Measurements from ENCODE around the gene KCNJ1.

Gene KCNJ1

DNA sequence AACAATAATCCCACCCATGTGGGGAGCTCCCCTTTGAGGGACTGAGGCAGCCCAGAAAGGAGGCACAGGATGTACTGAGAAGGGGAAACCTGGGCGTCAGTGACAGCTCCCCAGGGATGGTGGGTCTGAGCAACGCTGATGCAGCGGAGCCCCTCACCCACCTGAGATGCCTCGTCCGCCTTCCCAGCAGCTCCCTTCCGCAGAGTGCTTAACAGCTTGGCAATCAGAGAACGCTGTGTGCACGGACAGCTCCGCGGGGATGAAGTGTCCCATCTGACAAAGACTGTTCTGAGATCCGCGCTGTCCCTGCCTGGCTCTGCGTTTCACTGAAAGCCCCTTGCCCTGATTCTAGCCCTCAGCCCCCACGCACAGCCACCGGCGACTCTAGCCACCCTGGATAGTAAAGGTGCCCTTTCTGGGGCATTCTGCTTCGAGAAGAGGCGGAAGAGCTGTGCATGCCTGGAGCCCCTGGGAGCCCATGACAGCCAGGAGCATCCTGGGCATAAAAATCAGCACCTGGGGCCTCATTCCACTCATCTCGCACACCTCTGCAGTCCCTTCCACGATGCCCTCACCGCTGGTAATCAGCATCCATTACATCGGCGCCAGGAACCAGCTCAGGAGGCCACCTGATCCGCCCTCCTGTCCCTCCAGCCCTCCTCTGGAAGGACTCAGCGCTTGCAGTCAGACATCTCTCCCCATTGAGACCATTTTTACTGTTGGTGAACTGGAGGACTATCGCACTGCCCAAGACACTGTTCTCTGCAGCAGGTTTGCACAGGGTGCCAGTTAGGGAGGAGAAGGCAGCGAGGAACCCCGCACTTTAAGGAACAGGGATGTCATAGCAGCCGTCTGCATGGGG, 34.8 kb upstream of the KCNJ1 start:
- DNase-seq, result no peak

DNA sequence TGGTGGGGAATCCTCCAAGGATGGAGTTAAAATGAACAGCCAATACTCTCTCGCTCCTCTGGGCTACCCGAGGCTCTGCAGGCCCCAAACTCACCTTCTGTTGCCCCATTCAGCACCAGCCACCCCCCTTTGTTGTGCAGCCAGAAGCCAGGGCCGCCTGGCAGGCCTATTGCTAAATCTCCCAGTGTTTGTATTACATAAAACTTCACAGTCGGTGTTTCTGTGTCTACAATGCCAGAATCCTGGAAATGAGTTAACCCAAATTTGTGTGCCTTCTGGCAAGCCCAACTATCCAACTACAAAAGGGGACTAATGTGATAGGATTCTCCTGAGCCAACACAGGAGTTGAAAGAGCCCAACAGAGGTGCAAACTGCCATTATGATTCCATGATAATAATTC, 33.4 kb upstream of the KCNJ1 start:
- no peak for DNase-seq

DNA sequence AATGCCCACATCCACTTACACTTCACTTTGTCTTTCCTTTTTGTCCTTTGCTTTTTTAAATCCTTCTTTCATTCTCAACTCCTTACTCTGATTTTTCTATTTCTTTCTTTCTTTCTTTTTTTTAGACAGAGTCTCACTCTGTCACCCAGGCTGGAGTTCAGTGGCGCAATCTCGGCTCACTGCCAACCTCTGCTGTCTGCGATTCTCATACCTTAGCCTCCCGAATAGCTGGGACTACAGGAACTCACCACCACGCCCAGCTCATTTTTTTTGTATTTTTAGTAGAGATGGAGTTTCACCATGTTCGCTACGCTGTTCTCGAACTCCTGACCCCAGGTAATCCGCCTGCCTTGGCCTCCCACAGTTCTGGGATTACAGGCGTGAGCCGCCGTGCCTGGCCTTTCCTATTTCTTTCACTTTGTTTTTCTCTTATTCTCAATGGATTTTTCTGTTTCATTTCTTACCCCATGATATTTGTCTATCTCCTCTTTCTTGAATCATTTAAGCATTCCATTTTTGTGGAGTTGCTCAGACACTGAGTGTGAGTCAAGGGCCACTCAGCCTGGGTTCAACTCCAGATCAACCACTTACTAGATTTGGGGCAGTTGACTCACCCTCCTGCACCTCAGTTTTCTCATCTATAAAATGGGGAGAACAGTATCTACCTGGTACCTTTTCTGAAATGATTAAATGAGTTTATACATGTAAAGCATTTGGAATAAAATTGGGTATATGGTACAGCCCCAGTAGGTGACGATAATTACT, 31.7 kb upstream of the KCNJ1 start:
- DNase-seq, result no peak

DNA sequence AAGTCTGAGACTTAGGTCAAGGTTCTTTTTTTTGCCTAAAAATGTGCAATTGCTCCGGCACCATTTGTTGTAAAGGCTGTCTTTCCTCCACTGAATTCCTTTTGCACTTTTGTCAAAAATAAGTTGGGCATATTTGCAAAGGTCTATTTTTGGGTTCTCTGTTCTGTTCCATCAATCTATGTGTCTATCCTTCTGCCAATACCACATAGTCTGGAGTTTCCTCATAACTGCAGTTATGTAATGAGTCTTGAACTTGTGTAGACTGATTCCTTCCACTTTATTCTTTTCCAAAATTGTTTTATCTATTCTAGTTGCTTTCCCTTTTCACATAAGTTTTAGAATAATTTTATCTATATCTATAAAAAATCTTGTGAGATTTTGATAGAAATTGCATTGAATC, 30.7 kb upstream of the KCNJ1 start:
- no peak for DNase-seq

DNA sequence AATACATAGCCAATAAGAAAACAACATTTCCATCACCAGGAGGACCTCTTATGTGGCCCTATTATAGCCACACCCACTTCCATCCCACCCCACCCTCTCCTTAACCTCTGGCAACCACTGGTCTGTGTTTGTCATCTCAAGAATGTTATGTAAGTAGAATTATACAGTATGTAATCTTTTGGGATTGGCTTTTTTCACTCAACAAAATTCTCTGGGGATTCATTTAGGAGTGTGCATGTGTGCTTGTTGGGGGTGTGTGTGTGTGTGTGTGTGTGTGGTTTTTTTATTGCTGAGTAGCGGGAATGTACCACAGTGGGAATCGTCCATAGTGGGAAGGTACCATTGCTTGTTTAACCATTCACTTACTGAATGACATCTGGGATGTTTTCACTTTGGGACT, 29.3 kb upstream of the KCNJ1 start:
- no peak for DNase-seq

DNA sequence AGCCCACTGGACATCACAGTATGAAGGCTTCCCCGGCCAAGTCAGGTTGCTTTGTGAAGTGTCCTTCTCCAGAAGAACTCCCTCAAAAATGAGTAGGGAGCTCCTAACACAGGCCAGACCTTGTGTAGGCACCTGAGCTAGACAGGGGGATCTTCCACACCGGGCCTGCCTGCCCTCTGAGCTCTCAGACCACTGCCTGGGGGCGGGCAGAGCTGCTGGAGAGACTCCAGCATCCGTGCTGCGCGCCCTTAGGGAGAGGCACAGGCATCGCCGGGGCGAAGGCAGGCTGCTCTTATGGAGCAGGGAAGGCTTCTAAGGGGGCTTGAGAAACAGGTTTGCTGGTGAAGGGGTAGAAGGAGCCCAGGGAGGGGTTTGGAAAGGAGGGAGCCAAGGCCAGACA, 28.4 kb upstream of the KCNJ1 start:
- no peak for DNase-seq

DNA sequence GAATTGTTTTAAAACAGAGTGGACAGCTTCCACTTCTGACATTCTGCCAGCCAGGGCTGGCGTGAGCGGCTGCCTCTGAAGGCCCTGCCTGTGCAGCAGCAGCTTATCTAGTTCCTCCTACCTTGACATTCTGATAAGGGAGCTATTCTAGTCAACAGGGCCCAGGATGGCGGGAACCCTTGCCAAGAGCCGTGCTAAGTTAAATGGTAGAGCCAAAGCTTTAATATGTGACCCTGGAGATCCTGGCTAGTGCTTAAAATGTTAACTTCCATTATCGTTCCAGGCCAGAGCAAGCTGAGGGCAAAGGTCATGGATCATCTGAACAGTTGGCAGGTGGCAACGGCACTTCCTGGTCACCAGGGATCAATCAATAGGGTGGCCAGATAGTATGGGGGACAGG, 27.6 kb upstream of the KCNJ1 start:
- no peak for DNase-seq

DNA sequence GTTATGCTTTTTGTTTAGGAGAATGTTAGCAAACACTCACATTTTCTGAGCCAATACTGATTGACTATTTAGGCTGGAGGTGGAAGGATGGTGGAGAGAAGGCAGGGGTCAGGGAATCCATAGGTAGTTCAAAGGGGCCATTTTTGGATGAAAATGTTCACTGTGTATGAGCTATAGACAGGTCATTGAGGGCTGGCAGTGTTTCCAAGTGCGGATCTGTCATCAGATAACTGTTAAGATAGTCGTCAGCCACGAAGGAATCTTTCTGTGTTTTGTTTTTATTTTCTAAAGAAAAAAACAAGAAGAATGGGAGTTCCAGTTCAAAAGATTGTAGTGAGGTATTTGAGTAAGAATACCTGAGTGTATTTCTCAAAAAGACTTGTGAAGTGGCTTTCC, 27.2 kb upstream of the KCNJ1 start:
- DNase-seq, result no peak

DNA sequence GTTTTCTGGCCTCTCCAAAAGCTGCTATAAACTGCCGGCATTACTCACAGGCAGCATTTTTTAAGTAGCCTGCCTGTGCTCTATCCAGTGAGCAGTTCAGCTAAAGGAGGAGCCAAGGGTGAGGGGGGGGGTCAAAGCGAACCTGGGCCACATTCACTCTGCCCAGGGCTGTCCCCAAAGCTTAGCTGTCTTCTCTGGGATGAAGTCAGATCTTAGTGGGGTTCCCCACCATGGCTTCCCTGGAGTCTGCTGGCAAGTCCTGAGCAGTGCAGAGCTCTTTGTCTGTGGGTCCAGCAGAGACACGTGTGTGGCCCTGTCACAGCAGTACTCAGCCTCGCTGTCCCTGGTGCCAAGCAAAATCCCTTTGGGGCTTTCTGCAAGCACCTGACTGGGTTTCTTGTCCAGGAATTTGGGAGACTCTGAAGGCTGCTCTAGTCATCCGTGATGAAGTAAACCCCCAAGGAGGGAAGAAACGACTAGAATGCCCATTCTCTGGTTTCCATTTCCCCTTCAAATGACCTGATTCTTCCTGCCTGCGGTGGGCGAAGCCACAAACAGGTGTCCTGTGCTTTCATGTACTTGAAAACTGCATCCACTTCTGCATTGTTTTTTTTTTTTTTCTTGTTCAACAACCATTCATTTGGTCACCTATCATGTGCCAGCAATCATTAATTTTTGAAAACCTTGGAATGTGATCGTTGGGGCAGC, 26.6 kb upstream of the KCNJ1 start:
- no peak for DNase-seq

DNA sequence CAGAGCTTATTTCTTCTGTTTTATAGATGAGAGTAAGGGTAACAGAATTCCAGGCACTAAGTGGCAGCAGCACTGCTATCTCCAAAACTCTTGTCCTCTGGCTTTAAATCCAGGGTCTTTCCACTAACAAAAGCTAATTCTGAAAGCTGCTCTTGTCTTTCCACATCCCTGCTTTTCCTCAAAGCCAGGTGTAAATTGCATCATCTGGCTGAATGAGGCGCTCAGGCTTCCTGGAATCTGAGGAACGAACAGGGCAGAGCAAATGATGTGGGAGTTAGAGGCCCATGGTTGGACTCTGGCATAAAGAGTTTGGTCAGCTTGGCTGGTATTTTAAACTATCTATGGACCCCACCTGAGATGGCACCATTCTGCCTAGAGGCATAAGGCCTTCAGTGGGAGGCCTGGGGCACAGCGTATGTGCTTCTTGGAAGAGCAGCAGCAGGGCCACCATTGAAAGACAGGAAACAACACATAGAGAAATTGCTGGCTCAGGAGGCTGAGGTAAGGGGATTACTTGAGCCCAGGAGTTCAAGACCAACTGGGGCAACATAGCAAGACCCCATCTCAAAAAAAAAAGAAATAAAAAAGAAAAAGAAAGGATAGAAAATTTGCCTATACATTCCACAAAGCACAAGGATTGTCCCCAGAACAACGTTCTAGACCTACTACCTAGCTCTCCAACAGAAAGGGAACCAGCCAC, 25.9 kb upstream of the KCNJ1 start:
- no peak for DNase-seq

DNA sequence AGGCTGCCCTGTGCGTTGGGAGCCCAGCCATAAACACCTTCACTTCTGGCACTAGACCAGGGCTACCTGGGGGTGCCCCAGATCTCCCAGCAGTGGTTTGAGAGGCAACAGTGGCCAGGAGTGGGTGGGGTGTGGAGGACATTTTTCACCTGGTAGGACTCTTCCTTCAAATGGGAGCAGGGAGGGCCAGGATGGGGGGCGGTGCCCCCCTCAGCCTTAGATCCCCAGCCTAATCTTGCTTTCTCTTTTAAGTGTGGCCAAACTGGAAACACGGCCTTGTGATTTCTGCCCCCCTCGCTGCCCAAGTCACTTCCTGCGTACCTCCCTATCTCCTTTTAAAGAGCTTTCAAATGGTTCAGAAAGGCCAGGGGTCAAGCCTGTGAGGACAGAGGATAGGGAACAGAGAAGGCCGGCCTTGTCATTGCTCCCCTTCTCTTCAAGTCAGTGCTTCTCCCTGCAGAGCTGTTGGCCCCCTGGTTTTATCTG, 24.9 kb upstream of the KCNJ1 start:
- no peak for DNase-seq

DNA sequence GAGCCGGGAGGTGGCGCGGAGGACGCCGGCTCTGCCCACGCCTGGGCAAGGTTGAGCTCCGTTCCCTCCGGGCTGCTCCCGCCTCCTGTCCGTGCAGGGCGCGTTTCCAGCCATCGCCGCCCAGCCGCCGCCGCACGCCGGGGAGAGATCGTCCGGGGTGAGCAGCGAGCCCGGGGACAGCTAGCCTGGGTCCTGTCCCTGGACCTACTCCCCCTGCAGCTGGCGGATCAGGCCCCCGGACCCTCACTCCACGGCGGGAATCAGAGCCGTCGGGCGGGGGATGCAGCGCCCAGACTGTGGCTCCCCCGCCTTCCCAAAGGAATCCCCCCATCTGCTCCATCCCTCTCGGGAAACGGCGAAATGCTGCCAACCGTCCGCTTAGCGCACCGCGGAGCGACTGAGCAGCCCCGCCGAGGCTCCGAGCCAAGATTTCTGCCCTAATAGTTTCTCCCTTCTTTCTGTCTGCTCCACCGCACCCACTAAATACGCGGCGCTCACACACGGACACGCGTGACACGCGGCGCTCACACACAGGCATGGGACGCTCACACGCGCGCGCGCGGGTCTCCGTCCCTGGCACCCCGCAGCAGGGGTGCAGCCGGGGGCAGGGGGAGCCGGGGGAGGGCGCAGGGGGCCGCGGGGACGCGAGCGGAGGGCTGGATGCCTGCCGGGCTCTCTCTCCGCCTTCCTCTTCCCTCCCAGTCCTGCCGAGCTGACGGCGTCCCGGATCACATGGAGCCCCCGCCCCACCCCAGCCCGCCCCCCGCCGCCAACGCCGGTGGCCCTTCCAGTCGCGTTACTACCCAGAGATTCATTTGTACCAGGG, 23.7 kb upstream of the KCNJ1 start, which contains the start of gene KCNJ5:
TSS of gene KCNJ5 (plus strand) at position 814 of the 826 bp plus-strand sequence. CDS start 19,918 bp downstream, outside the sequence.
- no peak for DNase-seq

DNA sequence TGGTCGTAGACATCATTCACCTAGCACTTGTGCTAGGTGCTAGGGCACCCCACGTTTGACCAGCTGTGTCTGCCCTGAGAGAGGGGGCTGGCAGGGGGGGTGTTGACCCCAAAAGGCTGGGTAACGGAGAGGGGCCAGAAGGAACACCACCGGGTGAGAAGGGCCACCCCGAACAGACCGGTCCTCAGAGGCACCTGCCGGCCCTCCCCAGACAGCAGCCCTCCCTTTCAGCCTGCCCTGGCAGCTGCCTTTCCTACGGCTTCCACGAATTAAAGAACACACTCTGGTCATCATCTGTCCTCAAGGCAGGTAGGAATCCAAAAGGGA, 23.1 kb upstream of the KCNJ1 start:
- DNase-seq, result no peak

DNA sequence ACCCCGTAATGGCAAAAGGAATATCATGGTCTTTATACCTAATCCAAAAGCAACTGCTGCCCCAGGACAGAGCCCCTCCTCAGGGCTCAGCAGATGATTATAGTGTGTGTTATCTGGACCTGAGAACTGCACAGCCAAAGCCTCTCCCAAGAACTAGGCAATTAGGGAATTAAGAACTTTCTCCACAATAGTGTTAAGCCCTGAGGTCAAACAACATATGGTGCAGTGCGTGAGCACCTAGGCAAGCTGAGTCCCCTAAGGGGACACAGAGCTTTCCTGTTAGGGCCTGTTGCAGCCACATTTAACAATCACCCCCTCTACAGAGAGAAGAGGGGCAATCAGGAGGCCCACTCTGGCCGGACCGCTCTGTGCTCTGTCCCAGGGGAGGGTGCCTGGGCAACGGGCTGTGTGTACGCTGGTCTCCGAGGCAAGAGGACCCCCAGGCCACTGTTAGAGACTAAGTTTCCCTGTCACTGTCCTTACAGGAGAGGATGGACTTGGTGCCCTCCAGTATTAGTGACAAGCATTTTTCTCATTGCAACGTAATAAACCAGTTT, 22.6 kb upstream of the KCNJ1 start:
- no peak for DNase-seq

DNA sequence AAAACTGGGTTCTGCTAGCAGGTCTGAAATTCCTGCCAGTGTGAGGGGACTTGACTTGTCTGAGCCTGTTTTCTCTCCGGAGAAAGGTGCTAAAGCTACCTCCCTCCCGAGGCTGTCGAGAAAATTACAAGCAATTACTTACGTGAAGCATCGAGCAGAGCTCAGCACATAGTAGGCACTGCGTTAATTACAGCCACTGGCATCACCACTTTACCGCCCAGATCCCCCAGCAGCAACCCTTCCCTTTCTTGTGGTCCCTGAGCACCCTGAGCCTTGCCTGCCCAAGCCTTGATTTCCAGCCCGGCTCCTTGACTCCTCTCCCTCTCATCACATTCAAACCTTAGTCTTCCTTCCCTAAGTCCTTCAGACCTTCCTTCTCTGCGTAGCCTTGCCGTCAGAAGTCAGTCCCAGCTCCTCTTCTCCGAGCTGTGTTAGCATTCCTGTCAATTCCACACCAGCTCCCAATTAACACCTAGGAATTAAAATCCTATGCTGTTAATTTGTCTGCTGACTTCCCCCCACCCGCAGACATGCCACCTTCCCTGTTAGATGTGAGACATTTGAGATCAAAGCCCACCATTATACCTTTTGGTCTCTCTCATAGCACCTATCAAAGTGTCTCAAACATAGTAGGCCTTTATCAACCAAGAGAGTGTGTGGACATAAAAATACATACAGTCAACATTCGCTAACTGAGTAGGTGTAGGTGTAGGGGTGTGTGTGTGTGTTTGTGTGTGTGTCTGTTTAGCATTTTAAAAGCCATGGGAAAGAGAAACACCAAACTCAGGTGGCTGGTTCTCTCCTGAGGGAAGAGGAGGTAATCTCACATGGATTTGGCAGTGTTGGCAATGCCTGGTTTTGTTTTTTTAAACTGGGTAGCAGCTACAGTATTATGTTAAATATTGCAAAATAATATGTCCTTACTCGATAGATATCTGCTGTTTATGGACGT, 21.2 kb upstream of the KCNJ1 start:
- no peak for DNase-seq

DNA sequence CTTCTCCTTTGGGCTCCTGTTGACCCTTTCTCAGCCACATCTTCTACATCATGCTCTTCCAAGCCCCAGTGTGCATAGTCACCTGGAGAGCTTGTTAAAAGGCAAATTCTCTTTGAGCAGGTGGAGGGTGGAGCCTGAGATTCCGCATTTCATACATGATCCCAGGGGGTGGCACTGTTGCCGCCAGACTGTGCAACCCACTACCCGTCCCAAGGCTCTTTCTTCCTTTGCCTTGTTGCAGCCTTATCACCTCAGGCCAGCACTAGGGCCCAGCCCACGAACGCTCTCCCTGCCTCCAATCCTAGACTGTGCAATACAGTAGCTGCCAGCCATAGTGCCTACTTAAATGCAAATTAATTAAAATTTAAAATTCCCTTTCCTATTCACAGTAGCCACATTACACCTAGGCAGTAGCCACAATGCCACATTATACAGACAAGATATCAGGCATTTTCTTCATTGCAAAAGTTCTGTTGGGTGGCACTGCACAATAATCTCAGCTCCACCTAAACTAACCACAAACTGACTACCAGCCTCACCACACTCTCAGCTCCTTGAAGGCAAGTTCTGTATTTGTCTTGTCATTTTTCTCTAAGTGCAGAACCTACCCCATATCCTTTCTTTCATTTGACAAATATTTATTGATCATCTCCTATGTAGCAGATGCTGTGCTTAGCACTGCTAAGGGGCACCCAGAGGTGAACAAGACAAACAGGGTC, 19.5 kb upstream of the KCNJ1 start:
- no peak for DNase-seq

DNA sequence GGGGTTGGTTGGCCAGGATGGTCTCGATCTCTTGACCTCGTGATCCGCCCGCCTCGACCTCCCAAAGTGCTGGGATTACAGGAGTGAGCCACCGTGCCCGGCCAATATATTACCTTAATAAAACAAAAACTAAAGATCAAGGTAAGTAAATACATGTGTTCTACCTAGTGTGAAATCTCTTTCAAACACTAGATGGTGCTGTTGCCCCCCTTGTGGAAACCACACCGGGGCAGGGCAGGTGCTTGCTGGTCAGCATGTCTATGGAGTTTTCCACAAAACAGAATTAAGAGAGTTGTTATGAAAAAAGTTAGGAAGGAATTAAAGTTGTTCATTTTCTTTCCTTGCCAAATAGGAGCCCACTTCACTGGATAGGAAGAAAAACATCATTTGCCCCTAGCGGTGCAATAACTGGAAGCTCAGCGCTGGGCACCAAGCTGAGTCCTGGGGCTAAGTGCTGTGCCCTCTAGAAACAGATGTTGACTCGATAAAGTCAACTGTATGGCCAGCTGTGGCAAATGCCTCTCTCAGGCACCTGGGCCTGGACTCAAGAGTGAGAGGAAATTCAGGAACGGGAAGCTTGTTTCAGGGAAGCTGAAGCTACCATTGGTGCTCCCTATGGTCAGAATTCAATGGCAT, 17.7 kb upstream of the KCNJ1 start:
- DNase-seq, result no peak

DNA sequence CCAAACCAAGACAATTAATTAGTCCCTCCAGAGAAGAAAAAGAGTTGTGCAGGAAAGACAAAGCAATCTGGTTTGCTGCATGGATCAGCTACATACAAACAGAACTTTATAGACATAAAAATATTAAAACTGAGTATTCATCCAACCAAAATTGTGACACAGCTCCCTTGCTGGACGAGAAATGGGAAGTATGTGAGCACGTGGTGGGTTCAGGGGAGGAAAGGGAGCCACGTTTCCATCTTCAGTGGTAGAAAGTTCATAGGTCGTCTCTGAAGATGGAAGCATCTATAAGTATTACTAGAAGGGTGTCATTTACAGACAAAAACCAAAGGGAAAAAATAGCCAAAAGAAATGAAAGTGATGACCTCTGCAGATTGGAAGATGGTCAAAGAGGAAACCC, 17.0 kb upstream of the KCNJ1 start:
- no peak for DNase-seq

DNA sequence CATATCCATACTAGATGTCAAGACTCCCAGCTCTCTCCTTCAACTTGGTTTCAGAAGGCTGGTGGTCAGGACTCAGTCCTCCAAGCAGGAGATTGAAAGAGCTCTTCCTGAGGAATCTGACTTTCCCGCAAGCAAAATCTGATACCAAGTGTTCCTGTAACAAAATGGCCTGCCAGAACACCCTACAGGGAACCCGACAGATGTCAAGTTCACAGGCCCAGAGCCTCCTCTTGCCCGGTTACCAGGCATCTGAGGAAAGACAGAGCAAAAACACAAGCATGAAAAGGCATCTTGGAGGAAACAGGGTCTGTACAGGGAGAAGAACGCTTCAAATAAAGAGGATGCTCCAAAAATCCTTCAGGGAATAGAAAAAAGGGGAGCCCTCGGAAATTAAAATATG, 15.4 kb upstream of the KCNJ1 start:
- no peak for DNase-seq

Measured in NCI-H1436 treated with DMSO at 0.1 percent for 48 hours (cell line).